NCI-H128 (cell line): ENCODE data around the gene HYOU1.
"Not testable (repeated sequence)": the region's sequence is repeated elsewhere in the genome, so short reads cannot be mapped to it uniquely, and the experiment has no call there.

ENCODE experiments used
- DNase-seq: peaks from one replicate; lab custom pipeline; 2025; ENCODE audit not compliant: unreplicated experiment; lab: John Stamatoyannopoulos, UW

Gene HYOU1

DNA sequence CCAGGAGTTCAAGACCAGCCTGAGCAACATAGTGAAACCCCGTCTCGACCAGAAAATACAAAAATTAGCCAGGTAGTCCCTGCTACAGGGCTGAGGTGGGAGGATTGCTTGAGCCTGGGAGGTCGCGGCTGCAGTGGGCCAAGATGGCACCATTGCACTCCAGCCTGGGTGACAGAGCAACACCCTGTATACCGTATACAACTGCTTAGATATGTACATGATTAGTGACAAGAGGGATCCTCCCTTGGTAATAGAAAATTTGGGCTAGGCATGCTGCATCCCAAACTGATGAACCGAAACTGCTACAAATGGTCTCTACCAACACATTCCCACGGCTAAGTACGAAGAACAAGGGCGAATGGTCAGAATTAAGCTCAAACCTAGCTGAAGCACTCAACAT is 14.1 kb downstream of the HYOU1 start:
- no peak for DNase-seq

DNA sequence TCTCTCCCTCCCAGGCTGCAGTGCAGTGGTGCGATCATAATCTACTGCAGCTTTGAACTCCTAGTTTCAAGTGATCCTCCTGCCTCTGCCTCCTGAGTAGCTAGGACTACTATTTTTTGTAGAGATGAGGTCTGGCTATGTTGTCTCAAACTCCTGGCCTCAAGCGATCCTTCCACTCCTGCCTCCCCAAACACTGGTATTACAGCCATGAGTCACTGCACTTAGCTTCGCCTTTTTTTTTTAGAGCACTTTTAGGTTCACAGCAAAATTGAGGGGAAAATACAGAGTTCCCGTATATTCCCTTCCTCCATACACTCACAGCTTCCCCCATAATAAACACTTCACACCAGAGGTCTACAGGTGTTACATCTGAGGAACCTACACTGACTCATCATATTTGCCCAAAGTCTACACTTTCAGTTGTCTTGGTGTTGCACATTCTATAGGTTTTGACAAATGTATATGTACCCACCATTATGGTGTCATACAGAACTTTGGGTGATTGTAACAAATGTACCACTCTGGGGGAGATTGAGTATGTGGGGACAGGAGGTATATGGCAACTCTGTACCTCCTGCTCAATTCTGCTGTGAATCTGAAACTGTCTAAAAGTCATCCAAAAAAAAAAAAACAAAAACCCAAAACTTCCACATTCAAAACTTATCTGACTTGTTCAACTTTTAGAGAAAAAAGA is 15.0 kb downstream of the HYOU1 start:
- no peak for DNase-seq

DNA sequence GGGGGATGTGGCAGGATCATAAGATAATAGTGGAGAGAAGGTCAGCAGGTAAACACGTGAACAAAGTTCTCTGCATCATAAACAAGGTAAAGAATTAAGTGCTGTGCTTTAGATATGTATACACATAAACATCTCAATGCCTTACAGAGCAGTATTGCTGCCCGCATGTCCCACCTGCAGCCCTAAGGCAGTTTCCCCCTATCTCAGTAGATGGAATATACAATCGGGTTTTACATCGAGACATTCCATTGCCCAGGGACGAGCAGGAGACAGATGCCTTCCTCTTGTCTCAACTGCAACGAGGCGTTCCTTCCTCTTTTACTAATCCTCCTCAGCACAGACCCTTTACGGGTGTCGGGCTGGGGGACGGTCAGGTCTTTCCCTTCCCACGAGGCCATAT is 17.5 kb downstream of the HYOU1 start:
- not testable (repeated sequence) for DNase-seq

DNA sequence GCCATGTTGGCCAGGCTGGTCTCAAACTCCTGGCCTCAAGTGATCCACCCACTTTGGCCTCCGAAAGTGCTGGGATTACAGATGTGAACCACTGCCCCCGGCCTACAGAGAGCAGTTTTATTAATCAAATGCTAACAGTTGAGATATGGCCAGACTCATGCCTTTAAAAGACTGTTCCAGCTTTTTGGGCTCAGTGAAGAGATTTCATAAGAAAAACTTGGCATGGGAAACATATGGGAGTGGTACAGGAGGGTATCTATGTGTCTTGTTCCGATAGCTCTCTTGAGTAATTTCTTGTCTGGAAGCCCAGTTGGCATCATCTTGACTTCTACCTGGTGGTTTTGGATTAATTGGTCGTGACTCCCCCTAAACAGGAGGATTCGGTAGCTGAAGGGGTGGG is 18.1 kb downstream of the HYOU1 start:
- DNase-seq, result no peak

DNA sequence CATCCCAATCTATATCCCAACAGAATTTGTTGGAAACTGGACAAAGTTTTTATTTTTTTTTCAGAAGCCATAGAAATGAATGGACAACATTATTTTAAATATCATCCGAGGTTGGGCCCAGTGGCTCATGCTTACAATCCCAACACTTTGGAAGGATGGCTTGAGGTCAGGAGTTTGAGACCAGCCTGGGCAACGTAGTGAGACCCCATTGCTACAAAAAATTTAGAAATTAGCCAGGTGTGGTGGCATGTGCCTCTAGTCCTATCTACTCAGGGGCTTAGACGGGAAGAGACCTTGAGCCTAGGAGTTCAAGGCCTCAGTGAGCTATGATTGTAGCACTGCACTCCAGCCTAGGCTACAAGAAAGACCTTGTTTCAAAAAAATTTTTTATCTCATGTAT is 22.2 kb downstream of the HYOU1 start:
- no peak for DNase-seq

DNA sequence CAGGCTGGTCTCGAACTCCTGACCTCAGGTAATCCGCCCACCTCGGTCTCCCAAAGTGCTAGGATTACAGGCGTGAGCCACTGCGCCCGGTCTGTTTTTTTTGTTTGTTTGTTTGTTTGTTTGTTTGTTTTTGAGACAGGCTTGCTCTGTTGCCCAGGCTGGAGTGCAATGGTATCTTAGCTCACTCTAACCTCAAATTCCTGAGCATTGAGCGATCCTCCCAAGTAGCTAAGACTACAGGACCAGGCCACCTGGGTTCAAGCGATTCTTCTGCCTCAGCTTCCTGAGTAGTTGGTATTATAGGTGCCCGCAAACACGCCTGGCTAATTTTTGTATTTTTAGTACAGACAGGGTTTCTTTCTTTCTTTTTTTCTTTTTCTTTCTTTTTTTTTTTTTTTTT is 23.6 kb downstream of the HYOU1 start:
- DNase-seq, result not testable (repeated sequence)

DNA sequence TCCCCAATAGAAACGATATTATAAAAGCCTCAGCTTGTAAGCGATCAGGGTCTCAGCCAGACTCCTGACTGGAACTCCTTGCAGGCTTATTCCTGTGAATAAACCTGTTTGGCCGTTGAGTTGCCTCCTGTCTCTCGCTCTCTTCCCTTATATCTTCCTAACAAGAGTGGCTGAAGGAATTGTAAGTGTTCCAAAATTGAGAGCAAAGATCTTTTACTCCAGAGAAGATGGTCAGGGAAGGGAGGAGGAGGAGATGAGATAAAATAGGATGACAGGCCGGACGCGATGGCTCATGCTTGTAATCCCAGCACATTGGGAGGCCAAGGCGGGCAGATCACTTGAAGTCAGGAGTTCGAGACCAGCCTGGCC is 25.1 kb downstream of the HYOU1 start:
- no peak for DNase-seq

DNA sequence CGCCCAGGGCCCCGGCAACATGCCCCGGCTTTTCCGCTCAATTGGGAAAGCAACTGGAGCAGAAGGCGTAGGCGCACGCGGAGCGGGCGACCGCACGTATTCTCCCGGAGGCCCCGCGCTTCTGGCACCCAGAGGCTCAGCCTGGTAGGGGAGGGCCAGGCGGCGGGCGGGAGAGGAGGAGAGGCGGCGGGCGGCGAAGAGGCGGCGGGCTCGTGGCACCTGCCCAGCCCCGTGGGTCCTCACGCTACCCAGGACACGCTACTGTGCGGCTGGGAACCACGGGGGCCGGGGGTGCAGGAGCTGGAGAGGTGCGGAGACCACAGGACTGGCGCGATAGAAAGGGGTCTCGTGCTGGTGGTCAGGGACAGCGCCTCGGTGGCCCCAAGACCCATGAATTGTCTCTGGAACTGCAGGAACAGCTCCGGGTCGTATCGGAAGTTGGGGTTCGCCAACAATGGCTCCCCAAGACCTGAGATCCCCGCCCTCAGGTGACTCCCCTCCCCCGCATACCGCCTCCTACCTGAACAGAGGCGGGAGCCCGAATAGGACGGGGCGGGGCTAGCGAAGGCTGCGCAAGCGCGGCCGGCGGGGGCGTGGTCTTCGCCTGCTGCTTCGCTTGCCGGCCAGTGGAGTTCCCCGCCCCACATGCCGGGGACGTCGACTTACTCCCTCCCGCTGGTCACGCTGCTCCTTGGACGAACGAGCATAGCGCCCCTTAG is 26.5 kb downstream of the HYOU1 start, which contains the start of gene SLC37A4:
SLC37A4 (minus strand) TSS at position 549 of the 719 bp plus-strand sequence.
- DNase-seq, result peak; percentile 95

DNA sequence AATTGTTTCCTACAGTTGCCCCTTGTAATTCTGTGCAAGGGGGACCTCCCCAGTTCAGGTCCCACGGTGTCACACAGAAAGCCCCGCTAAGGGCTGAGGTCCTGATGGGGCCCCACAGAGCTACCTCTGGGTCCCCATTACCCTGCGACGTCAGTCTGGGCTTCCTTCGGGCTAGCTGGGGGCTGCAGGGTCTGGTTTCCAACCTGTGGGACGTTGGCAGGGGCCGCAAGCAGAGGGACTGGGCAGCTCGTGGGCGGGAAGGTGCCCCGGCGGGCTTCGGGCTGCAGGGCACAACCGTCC is 27.0 kb downstream of the HYOU1 start:
- DNase-seq, result no peak

DNA sequence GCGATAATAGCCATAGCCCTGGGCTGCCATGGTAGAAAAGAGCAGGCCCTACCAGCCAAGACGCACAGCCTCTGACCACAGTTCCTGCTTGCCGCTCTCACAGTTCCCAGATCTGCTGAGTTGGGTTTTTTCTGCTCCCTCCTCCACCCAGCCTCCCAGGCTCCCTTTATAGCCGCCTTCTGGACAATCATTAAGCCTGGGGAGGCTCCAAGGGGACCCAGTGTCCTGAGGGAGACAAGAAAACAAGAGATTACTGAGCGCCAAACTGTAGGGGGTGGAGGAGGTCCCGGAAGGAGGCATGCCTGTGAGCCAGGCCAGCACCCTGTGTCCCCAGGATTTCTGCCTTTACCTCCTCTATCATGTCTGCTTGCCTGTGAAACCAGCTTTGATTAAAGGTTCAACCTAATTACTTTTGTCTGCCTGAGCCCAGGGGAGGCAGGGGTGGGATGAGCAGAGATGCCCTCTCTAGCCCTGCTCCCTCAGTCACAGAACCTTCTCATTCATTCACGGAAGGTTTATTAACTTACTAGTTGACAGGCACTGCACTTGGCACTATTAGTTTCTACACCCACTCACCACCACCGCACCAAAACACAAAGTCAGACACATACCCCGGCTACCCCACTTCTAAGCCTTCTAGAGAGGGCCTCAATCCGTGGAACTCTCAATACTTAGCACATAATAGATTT is 27.5 kb downstream of the HYOU1 start:
- DNase-seq, result no peak

DNA sequence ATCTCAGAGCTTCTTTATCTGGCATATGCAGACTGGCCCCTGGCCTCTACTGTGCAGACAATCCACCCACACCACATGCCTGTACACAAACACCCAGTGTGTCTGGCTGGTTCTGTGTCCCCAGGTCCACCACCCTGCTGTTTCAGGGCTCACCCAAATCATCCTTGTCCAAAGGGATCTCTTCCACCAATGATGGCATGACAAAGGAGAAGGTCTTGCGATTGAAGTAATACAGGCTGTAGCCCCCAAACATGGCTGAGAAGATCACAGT is 28.0 kb downstream of the HYOU1 start:
- no peak for DNase-seq

DNA sequence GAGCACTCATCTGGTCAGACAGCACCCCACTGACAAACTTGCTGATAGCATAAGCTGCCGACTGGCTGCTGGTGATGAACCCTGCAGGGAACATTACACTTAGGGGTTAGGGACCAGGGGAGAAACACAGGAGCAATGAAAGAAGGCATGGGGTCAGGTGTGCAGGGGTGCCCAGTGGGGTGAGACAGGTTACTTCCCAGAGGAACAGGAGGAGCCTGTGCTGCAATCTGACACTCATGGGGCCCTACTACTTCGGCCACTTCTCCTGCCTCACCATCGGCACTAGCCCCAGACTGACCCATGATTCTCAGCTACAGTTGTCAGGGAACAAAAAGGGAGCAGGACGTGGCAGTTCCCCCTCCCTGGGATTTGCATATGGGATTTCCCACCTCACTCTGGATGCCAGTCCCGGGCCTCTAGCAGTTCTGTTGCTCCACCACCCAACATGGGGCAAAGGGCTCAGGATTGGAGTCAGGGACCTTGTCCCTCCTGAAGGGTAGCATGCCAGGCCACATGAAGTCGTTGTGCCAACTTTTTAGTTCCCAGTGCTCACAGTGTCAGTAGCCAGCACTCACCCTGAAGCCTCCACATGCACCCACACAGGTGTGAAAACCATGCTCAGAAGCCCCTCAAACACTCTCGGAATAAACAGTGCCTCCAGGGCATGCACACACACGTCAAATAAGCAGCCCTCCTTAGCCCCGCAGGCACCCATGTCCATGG is 28.5 kb downstream of the HYOU1 start:
- no peak for DNase-seq

DNA sequence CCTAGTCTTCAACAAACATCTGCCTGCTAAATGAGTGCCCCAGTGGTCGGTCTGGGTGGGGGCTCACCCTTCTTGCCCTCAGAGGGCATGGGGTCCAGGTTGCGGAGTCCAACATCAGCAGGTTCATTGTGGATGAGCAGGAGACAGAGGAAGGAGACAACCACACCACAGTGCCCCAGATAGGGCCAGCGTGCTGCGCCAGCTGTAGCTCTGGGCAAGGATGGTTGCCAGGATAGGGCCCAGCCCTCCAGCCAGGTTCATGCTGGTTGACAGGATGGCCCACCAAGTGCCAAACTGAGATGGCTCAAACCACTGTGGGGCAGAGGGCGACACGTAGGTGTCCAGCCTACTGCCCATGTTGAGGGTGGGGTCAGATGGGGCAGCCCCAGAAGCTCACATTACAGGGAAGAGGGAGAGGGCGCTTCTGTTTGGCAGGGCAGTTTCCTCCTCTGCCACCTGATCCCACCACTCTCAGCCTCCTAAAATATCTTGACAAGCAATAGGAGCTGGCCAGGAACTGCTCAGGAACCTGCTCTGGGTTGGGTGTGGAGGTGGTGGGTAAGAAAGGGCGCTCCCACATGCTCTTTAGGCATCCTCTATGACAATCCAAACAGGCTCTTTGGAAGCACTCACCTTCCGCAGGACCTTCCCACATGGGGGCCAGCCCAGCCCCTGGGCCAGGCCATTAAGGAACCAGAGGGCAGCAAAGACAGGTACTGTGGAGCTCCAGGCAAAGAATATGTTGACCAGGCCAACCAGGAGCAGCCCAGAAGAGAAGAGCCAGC is 29.3 kb downstream of the HYOU1 start:
- no peak for DNase-seq

DNA sequence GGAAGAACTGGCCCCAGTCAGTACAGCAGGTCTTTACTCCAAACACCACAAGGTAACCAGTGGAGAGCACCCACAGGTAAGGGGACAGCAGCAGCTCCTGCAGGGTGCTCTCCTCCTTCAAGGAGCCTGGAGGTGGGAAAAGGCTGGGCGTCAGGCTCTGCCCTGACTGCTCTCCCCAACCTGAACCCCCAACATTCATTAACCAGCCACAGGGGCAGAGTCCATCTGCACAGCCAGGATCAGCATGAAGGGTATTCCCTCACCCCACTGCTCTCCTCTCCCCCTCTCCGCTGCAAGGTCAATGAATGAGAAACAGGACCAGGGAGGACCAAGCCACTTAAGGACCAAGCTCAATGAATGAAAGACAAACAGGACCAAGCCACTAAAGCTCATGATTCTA is 30.0 kb downstream of the HYOU1 start:
- no peak for DNase-seq

DNA sequence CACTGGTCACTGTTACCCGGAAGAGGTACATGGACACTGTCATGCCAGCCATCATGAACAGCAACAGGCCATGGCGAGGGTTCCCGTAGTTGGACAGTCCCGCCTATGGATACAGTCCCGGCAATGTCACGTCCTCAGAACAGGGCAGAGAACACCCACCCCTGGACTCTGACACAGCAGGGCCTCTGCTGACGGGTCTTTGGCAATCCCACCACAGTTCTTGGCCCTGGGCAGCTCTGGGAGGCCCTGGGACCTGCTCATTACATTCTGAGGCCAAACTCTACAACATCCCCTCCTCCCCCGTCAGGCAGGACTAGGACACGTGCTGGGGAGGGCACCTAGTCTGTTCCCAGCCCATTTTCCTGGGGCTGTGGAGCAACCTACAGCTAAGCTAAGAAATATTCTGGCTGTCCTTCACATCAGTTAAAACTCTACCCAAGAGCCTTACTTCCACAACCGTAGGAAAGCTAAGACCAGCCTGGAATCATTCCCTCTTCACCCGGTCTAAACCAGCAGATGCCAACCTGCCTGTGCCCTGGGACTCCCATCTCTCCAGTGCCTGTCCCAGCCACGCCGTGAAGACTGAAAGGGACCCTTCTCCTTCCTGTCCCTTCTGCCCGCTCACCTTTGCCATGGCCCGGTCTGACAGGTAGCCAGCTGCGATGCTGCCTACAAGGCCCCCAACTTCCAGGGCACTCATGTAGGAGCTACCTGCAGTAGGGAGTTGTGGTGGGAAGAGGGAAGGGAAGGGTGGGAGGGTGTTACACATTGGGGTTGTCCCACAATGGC is 30.8 kb downstream of the HYOU1 start:
- no peak for DNase-seq

DNA sequence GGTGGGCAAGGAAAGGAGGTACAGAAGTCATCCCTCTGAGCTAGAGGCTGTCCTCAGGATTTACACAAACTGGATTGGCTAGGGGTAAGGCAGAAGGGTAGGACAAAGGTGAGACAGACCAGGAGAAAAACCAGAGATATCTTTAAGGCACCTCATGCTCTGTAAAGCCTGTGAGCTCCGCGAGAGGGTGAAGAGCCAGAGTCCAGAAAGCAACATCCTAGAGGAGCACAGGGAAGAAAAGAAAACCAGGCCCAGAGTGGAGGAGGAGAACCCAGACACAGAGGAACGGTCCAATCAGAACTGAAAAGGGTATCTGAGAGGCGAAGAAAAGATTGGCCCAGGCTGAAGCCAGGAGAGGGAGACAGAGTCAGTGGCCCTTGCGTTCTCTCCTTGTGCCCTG is 31.5 kb downstream of the HYOU1 start:
- DNase-seq, result no peak

DNA sequence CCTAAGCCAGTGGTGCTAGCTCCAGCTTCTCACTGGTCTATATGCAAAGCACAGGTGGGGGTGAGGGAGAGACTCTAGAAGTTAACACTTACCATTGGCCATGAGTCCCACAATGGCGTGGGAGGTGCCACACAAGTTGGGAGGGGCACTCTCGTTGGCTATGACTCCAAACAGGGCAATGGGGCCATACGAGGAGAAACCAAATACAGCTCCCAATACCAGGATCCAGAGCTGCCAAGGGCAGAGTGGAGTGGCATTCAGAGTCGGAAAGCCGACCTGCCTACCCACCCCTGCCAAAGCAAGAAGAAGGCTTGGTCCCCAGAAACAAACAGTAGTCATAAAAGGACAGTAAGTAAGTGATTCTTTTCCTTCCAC is 31.9 kb downstream of the HYOU1 start:
- DNase-seq, result no peak

DNA sequence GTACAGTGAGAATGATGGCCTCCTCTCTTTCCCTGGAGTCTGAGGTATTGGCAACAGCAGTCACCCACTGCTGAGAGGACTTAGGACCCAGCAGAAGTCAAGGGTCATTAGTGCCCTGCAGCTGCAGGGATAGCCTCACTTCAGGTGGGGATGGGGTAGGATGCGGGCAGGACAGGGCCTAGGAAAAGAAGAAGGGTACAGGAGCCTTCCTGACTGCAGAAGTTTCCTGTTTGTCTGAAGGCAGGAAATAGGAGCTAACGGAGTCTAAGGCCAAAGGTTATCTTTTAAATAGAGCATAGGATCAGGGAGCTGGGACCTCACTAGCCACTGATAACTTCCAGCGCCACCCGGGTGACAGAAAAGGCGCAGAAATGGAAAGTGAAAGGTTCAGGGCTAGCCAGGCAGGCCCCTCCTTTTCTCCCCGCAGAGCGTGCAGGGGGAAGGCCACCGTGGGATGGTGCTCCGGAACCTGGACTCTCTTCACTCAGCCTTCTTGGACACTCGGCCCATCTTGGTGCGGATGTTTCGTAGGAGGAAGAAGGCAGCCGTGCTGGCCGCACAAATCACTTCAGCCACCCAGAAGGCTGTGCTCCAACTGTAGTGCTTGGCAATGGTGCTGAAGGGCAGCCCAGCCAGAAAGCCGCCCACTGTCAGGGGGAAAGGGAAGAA is 32.4 kb downstream of the HYOU1 start:
- no peak for DNase-seq

DNA sequence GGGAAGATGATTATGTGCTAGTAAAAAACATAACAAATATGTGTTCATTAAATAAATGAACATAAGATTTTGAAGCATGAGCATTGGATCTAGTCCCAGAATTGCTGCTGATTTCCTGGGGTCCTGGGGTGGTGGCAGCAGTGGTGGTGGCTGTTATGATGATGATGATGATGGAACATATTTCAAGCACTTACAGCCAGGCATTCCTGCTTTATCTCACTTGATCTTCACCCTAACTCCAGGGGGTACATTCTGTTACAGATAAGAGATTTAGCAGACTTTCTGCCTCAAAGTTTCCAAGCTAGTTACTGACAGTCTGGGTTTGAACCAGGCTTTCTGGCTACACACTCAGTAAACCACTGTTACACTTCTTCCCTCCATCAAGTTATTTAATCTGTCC is 33.3 kb downstream of the HYOU1 start:
- no peak for DNase-seq

DNA sequence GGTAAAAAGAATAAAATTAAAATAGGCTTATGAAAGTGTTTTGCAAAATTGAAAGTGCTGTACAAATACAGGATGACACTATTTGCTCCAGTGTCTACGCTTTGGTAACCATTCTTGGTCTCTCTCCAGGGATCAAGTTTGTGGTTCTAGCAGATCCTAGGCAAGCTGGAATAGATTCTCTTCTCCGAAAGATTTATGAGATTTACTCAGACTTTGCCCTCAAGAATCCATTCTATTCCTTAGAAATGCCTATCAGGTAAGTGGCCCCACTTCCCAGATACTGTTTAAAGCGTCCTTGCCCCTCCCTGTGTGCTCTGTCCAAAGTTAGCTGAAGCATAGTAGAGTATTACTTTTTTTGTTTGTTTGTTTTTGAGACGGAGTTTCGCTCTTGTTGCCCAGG is 35.4 kb downstream of the HYOU1 start:
- no peak for DNase-seq
